OCI-LY7 (cell line): Measurements from ENCODE around the gene CATSPERD. TPM values are rescaled to one million over a fixed set of nuclear protein-coding genes. Genes with fewer than 3 reads are reported as not detected.
"Not testable (repeated sequence)": the region's sequence is repeated elsewhere in the genome, so short reads cannot be mapped to it uniquely, and the experiment has no call there.

Experiments
- BruUV-seq: library from RNA; stranded (reverse); fragments of 400-500 nt; replicated peaks from 2 replicates; lab custom pipeline; 2021; lab: Mats Ljungman, UMichigan
- CTCF ChIA-PET: fragments of 300-600 bp; sonication (Branson Sonifier 250); formaldehyde crosslinking; loops from one replicate; lab custom pipeline; 2022; ENCODE audit warnings: antibody characterized with exemption; ENCODE audit not compliant: unreplicated experiment; lab: Charles Lee
- POLR2A ChIA-PET: fragments of 300-600 bp; sonication (Branson Sonifier 250); formaldehyde crosslinking; loops from one replicate; lab custom pipeline; 2022; ENCODE audit warnings: antibody characterized with exemption; lab: Charles Lee
- DNase-seq: peaks from one replicate; pipeline ENCODE4 v3.0.0-alpha.2; 2015; ENCODE audit warnings: low spot score
- H2AFZ ChIP-seq: fragments of 200-600 bp; sonication (generic), shearing (Covaris generic); 2 replicates; pipeline ENCODE4 v1.6.1; 2014; ENCODE audit warnings: mild to moderate bottlenecking, antibody characterized with exemption, low read length, moderate library complexity
- H3K27ac ChIP-seq: fragments of 200-600 bp; sonication (generic); 2 replicates; pipeline ENCODE4 v1.5.1; 2014; ENCODE audit warnings: mixed run types, low read depth, mild to moderate bottlenecking, moderate library complexity, low read length, inconsistent platforms; ENCODE audit not compliant: poor library complexity, severe bottlenecking
- H3K36me3 ChIP-seq: fragments of 200-600 bp; sonication (generic); 2 replicates; pipeline ENCODE4 v1.6.1; 2014; ENCODE audit warnings: mild to moderate bottlenecking, antibody characterized with exemption, low read length, moderate library complexity, mixed read lengths; ENCODE audit not compliant: insufficient read depth
- H3K4me1 ChIP-seq: fragments of 200-600 bp; sonication (generic); 2 replicates; pipeline ENCODE4 v1.5.1; 2014; ENCODE audit warnings: mild to moderate bottlenecking, low read length; ENCODE audit not compliant: insufficient read depth, poor library complexity, severe bottlenecking
- H3K4me2 ChIP-seq: fragments of 200-600 bp; sonication (generic); 2 replicates; pipeline ENCODE4 v1.6.1; 2014; ENCODE audit warnings: mild to moderate bottlenecking, low read length
- H3K4me3 ChIP-seq: fragments of 200-600 bp; sonication (generic); 2 replicates; pipeline ENCODE4 v1.5.1; 2014; ENCODE audit warnings: mild to moderate bottlenecking, low read depth, low read length; ENCODE audit not compliant: poor library complexity, severe bottlenecking
- H3K79me2 ChIP-seq: fragments of 200-600 bp; sonication (generic); 2 replicates; pipeline ENCODE4 v1.6.1; 2016; ENCODE audit warnings: low read depth, mild to moderate bottlenecking, low read length, moderate library complexity, mixed read lengths; ENCODE audit not compliant: insufficient read depth
- H3K9me2 ChIP-seq: fragments of 200-600 bp; sonication (generic); 2 replicates; pipeline ENCODE4 v1.6.1; 2016; ENCODE audit warnings: mild to moderate bottlenecking, low read length, mixed read lengths; ENCODE audit not compliant: insufficient read depth
- H3K9me3 ChIP-seq: fragments of 200-600 bp; sonication (generic); 2 replicates; pipeline ENCODE4 v1.6.1; 2014; ENCODE audit warnings: mild to moderate bottlenecking, mixed run types, low read length, mixed read lengths
- H4K20me1 ChIP-seq: fragments of 200-600 bp; sonication (generic); 2 replicates; pipeline ENCODE4 v1.6.1; 2014; ENCODE audit warnings: mild to moderate bottlenecking, antibody characterized with exemption, low read length, moderate library complexity, mixed read lengths; ENCODE audit not compliant: insufficient read depth
- EZH2phosphoT487 ChIP-seq: fragments of 200-600 bp; sonication (generic); IDR thresholded peaks from 2 replicates; pipeline ENCODE4 v1.6.1; 2018; ENCODE audit warnings: low read depth, borderline replicate concordance, mild to moderate bottlenecking, mixed run types, antibody characterized with exemption, low read length, moderate library complexity, mixed read lengths
- intact Hi-C: fragments of 100-400 bp; cut with micrococcal nuclease; formaldehyde crosslinking; loops from one replicate; pipeline ENCODE4 v1.10.0; 2022; ENCODE audit not compliant: unreplicated experiment
- total RNA-seq, 2 experiments: library from RNA; depleted of rRNA in 1 of 2; stranded (reverse); fragments of >200 nt in 1 of 2; shearing (Covaris generic) in 1 of 2; gene quantifications; 2 replicates each; pipeline ENCODE4 v1.2.3, GENCODE V29; 2014 to 2022
- TF ChIP-seq, protein P1 (sequence below): fragments of 200-600 bp; sonication (generic); conservative IDR thresholded peaks from 2 replicates; pipeline ENCODE4 v1.5.1; 2014; ENCODE audit warnings: mild to moderate bottlenecking, antibody characterized with exemption, low read length, moderate library complexity, mixed read lengths

The CATSPERD gene
- total RNA-seq, 2 experiments from 2014 or later: not detected

DNA sequence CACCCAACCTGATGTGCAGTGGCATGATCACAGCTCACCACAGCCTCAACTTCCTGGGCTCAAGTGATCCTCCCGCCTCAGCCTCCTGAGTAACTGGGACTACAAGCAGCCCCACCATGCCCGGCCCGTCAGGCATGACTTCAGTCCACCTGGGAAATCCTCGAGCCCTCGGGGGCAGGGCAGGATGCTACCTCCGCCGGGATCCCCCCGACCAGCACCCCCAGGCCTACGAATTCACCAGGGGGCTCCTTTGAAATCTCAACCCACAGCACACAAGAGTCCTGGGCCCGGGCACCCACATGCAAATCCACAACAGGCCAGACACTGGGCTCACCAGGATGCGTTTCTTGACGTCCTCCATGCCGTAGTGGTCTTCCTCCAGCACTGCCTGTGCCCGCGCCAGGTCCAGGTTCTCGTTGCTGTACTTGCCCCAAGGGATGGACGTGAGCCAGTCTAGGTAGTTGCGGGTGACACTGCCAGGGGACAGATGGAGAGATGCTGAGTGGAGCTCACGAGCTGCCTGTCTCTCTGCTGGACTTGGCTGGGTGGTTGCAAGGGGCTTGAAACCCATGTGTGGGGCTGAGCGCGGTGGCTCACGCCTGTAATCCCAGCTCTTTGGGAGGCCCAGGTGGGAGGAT is 19.9 kb upstream of the CATSPERD start:
- Histone ChIP-seq H3K9me3 (no peaks in the 10 kb centered on the region), H3K4me2 (no peak overlapping the region), H3K4me3 (no peak overlapping the region), H3K9me2 (no peaks in the 10 kb centered on the region), H3K27ac (no peak overlapping the region), H4K20me1 (no peaks in the 10 kb centered on the region), H3K4me1 (peaks cover 6% of the 10 kb centered on the region), H2AFZ (no peak overlapping the region), H3K36me3 (peaks cover 92% of the 10 kb centered on the region), H3K79me2 (no peaks in the 10 kb centered on the region)
- no peak for DNase-seq
- BruUV-seq: no TSS peak
- intact Hi-C loops: no loop called here
- CTCF ChIA-PET: no interaction called here
- POLR2A ChIA-PET: no interaction called here
- no peak for TF ChIP-seq EZH2phosphoT487
- TF ChIP-seq, protein P1, sequence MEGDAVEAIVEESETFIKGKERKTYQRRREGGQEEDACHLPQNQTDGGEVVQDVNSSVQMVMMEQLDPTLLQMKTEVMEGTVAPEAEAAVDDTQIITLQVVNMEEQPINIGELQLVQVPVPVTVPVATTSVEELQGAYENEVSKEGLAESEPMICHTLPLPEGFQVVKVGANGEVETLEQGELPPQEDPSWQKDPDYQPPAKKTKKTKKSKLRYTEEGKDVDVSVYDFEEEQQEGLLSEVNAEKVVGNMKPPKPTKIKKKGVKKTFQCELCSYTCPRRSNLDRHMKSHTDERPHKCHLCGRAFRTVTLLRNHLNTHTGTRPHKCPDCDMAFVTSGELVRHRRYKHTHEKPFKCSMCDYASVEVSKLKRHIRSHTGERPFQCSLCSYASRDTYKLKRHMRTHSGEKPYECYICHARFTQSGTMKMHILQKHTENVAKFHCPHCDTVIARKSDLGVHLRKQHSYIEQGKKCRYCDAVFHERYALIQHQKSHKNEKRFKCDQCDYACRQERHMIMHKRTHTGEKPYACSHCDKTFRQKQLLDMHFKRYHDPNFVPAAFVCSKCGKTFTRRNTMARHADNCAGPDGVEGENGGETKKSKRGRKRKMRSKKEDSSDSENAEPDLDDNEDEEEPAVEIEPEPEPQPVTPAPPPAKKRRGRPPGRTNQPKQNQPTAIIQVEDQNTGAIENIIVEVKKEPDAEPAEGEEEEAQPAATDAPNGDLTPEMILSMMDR: no peak

DNA sequence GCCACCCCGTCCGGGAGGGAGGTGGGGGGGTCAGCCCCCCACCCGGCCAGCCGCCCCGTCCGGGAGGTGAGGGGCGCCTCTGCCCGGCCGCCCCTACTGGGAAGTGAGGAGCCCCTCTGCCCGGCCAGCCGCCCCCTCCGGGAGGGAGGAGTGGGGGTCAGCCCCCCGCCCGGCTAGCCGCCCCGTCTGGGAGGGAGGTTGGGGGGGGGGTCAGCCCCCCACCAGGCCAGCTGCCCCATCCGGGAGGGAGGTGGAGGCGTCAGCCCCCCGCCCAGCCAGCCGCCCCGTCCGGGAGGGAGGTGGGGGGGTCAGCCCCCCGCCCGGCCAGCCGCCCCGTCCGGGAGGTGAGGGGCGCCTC is 18.4 kb upstream of the CATSPERD start:
- H3K4me2 ChIP-seq, BruUV-seq, H3K4me3 ChIP-seq, intact Hi-C loops, H2AFZ ChIP-seq, H3K4me1 ChIP-seq, H3K79me2 ChIP-seq, H4K20me1 ChIP-seq, H3K9me3 ChIP-seq, DNase-seq, H3K27ac ChIP-seq, CTCF ChIA-PET, H3K9me2 ChIP-seq, POLR2A ChIA-PET: not testable (repeated sequence)
- peaks cover 92% of the 10 kb centered on the region for H3K36me3 ChIP-seq

DNA sequence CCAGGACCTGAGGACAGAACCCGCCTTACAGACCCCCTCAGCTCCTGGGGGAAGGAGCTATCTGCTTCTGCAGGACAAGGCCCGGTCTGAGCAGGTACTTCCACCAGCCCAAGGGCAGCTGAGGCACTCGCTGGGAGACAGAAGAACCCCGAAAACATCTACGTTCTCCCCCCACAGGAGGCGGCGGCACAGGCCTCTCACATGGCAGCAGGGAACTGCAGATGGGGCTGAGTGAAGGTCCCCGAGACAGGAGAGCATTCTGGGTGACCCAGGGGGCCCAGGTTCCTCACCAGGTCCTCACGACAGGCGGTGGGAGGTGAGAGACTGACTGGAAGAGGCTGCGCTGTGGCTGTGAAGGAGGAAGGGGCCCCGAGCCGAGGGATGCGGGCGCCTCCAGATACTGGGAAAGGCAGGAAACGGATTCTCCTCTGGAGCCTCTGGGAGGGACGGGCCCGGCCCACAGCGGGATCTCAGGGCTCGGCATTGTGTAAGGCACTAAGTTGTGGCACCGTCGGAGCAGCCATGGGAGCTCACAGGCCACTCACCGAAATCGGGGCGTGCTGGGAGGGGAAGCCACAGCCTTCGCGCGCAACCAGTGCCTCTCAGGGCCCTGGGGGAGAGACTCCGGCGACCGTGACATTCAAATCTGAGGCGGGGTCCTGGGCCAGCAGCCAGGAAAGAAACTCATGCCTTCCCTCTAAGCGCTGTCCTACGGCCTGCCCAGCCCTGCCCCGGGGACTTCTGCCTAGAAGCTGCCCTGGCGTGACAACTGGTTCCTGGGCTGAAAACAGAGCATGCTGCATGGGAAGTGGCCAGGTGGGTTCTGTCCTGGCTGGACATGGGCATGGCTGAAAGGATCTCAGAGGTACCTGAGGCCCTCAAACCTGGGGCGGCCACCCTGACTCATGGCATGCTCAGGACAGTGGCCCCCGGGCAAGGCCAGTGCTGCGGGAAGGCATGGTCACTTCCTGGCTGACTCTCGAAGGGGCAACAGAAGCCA is 16.3 kb upstream of the CATSPERD start:
- Histone ChIP-seq H3K4me3 (no peak overlapping the region), H3K79me2 (no peaks in the 10 kb centered on the region), H3K36me3 (peaks cover 92% of the 10 kb centered on the region), H3K9me3 (no peaks in the 10 kb centered on the region), H3K27ac (no peak overlapping the region), H4K20me1 (no peaks in the 10 kb centered on the region), H3K9me2 (no peaks in the 10 kb centered on the region), H3K4me2 (no peak overlapping the region), H3K4me1 (peaks cover 3% of the 10 kb centered on the region), H2AFZ (no peak overlapping the region)
- no TSS peak for BruUV-seq
- TF ChIP-seq, protein P1: no peak
- TF ChIP-seq EZH2phosphoT487: no peak
- intact Hi-C loops: no loop called here
- POLR2A ChIA-PET: no interaction called here
- DNase-seq: no peak
- CTCF ChIA-PET: no interaction called here
